H9 (cell line): Measurements from ENCODE around the gene GRIN2A. TPM values are rescaled to one million over a fixed set of nuclear protein-coding genes. Genes with fewer than 3 reads are reported as not detected.

ENCODE experiments used
- DNase-seq: peaks from one replicate; pipeline ENCODE4 v3.0.0-alpha.2; 2017
- H2AFZ ChIP-seq: one replicate; pipeline ENCODE4 v1.6.1; 2013; ENCODE audit warnings: mild to moderate bottlenecking, low read length, control low read depth, moderate library complexity
- H2AK5ac ChIP-seq: 2 replicates; pipeline ENCODE4 v1.6.1; 2013; ENCODE audit warnings: low read length, control low read depth, mixed read lengths; ENCODE audit not compliant: insufficient read length
- H2BK120ac ChIP-seq: one replicate; pipeline ENCODE4 v1.6.1; 2013; ENCODE audit warnings: low read depth, mild to moderate bottlenecking, low read length, control low read depth, inconsistent platforms; ENCODE audit not compliant: poor library complexity, severe bottlenecking
- H2BK12ac ChIP-seq: 2 replicates; pipeline ENCODE4 v1.6.1; 2013; ENCODE audit warnings: low read length, control low read depth, mixed read lengths, low read depth; ENCODE audit not compliant: insufficient read length
- H2BK15ac ChIP-seq: 2 replicates; pipeline ENCODE4 v1.6.1; 2013; ENCODE audit warnings: low read depth, low read length, control low read depth
- H2BK20ac ChIP-seq: one replicate; pipeline ENCODE4 v1.6.1; 2013; ENCODE audit warnings: low read depth, mild to moderate bottlenecking, low read length, control low read depth, inconsistent platforms; ENCODE audit not compliant: poor library complexity, severe bottlenecking
- H2BK5ac ChIP-seq: 2 replicates; pipeline ENCODE4 v1.6.1; 2013; ENCODE audit warnings: low read length, control low read depth, mixed read lengths; ENCODE audit not compliant: insufficient read length
- H3K14ac ChIP-seq: 2 replicates; pipeline ENCODE4 v1.6.1; 2013; ENCODE audit warnings: low read length, control low read depth; ENCODE audit not compliant: insufficient read depth
- H3K18ac ChIP-seq: 2 replicates; pipeline ENCODE4 v1.6.1; 2013; ENCODE audit warnings: low read depth, mild to moderate bottlenecking, mixed read lengths, low read length, control low read depth; ENCODE audit not compliant: insufficient read length
- H3K23ac ChIP-seq: 2 replicates; pipeline ENCODE4 v1.6.1; 2013; ENCODE audit warnings: low read length, control low read depth, mixed read lengths, low read depth; ENCODE audit not compliant: insufficient read length
- H3K23me2 ChIP-seq: 2 replicates; pipeline ENCODE4 v1.6.1; 2013; ENCODE audit warnings: low read depth, mild to moderate bottlenecking, mixed read lengths, low read length, control low read depth; ENCODE audit not compliant: insufficient read length, poor library complexity, severe bottlenecking
- H3K27ac ChIP-seq: 2 replicates; pipeline ENCODE4 v1.5.1; 2013; ENCODE audit warnings: low read length, control low read depth, mixed read lengths, low read depth; ENCODE audit not compliant: insufficient read length
- H3K27me3 ChIP-seq: 2 replicates; pipeline ENCODE4 v1.6.1; 2013; ENCODE audit warnings: low read length, control low read depth, inconsistent platforms; ENCODE audit not compliant: insufficient read depth
- H3K4ac ChIP-seq: 2 replicates; pipeline ENCODE4 v1.6.1; 2013; ENCODE audit warnings: low read depth, mild to moderate bottlenecking, control low read depth, inconsistent platforms, low read length, moderate library complexity
- H3K4me1 ChIP-seq: 2 replicates; pipeline ENCODE4 v1.6.1; 2013; ENCODE audit warnings: low read length, control low read depth, inconsistent platforms; ENCODE audit not compliant: insufficient read depth
- H3K4me2 ChIP-seq: 2 replicates; pipeline ENCODE4 v1.6.1; 2013; ENCODE audit warnings: low read length, control low read depth, mixed read lengths; ENCODE audit not compliant: insufficient read length, insufficient read depth
- H3K56ac ChIP-seq: 2 replicates; pipeline ENCODE4 v1.6.1; 2013; ENCODE audit warnings: low read depth, mild to moderate bottlenecking, mixed read lengths, low read length, control low read depth; ENCODE audit not compliant: insufficient read length
- H3K79me1 ChIP-seq: 2 replicates; pipeline ENCODE4 v1.6.1; 2013; ENCODE audit warnings: low read depth, mild to moderate bottlenecking, moderate library complexity, low read length, control low read depth, inconsistent platforms; ENCODE audit not compliant: insufficient read depth, poor library complexity, severe bottlenecking
- H3K79me2 ChIP-seq: 2 replicates; pipeline ENCODE4 v1.6.1; 2013; ENCODE audit warnings: low read length, control low read depth, inconsistent platforms; ENCODE audit not compliant: insufficient read depth
- H3K9ac ChIP-seq: 2 replicates; pipeline ENCODE4 v1.6.1; 2013; ENCODE audit warnings: low read length, control low read depth, mixed read lengths; ENCODE audit not compliant: insufficient read length; ENCODE audit errors: extremely low read depth
- H3K9me3 ChIP-seq: one replicate; pipeline ENCODE4 v1.6.1; 2013; ENCODE audit warnings: low read depth, low read length, inconsistent platforms; ENCODE audit not compliant: control insufficient read depth
- H3T11ph ChIP-seq: one replicate; pipeline ENCODE4 v1.6.1; 2013; ENCODE audit warnings: mild to moderate bottlenecking, low read length, control low read depth, inconsistent platforms
- H4K20me1 ChIP-seq: one replicate; pipeline ENCODE4 v1.6.1; 2013; ENCODE audit not compliant: control insufficient read depth, insufficient read length, insufficient read depth
- H4K5ac ChIP-seq: 2 replicates; pipeline ENCODE4 v1.6.1; 2013; ENCODE audit warnings: low read depth, mild to moderate bottlenecking, mixed read lengths, low read length, control low read depth; ENCODE audit not compliant: insufficient read length
- H4K8ac ChIP-seq: replicated peaks from 2 replicates; pipeline ENCODE4 v1.6.1; 2013; ENCODE audit warnings: low read length, control low read depth, mixed read lengths, low read depth; ENCODE audit not compliant: insufficient read length
- H4K91ac ChIP-seq: 2 replicates; pipeline ENCODE4 v1.6.1; 2013; ENCODE audit warnings: low read depth, mild to moderate bottlenecking, moderate library complexity, mixed read lengths, low read length, control low read depth; ENCODE audit not compliant: insufficient read length
- H3K27ac Mint-ChIP-seq, 3 experiments: 2 replicates in 2 of 3; 3 replicates in 1 of 3; pipeline ENCODE4 v1.8.0; 2020 to 2021; ENCODE audit warnings: mixed read lengths in 3 of 3, mild to moderate bottlenecking in 1 of 3, moderate library complexity in 1 of 3
- H3K27me3 Mint-ChIP-seq: 2 replicates; pipeline ENCODE4 v1.8.0; 2021; ENCODE audit warnings: low read depth, mild to moderate bottlenecking, moderate library complexity, mixed read lengths
- H3K36me3 Mint-ChIP-seq, 3 experiments: 2 replicates in 2 of 3; 3 replicates in 1 of 3; pipeline ENCODE4 v1.8.0; 2020 to 2021; ENCODE audit warnings: low read depth in 3 of 3, mixed read lengths in 3 of 3; ENCODE audit not compliant: insufficient read depth in 1 of 3
- H3K4me1 Mint-ChIP-seq, 2 experiments: 2 replicates each; pipeline ENCODE4 v1.8.0; 2020; ENCODE audit warnings: mixed read lengths in 2 of 2
- H3K4me3 Mint-ChIP-seq, 2 experiments: 2 replicates in 1 of 2; 3 replicates in 1 of 2; pipeline ENCODE4 v1.8.0; 2020 to 2021; ENCODE audit warnings: mild to moderate bottlenecking in 2 of 2, mixed read lengths in 2 of 2, moderate library complexity in 1 of 2
- H3K9me3 Mint-ChIP-seq, 2 experiments: 2 replicates in 1 of 2; 3 replicates in 1 of 2; pipeline ENCODE4 v1.8.0; 2020; ENCODE audit warnings: mild to moderate bottlenecking in 2 of 2, mixed read lengths in 2 of 2, moderate library complexity in 1 of 2
- WGBS: extraction: QIAGEN DNeasy Blood & Tissue Kit; methylation state at CpG from one replicate; pipeline ENCODE4 v1.1.7; 2013; ENCODE audit warnings: missing lambda C conversion rate, low lambda C conversion rate, mixed read lengths; ENCODE audit not compliant: insufficient read length; ENCODE audit errors: extremely low coverage; 5-methylcytosine and 5-hydroxymethylcytosine counted together
- total RNA-seq: library from RNA; stranded (reverse); gene quantifications from 2 replicates; pipeline ENCODE4 v1.2.1, GENCODE V29; 2021
- TF ChIP-seq, protein P1 (sequence below): fragments of 200-600 bp; sonication (generic); conservative IDR thresholded peaks from 3 replicates; pipeline ENCODE4 v1.8.0; 2021; ENCODE audit warnings: antibody characterized with exemption, mild to moderate bottlenecking

The GRIN2A gene
- total RNA-seq, 1 experiment from 2014 or later = 1.5 TPM

DNA sequence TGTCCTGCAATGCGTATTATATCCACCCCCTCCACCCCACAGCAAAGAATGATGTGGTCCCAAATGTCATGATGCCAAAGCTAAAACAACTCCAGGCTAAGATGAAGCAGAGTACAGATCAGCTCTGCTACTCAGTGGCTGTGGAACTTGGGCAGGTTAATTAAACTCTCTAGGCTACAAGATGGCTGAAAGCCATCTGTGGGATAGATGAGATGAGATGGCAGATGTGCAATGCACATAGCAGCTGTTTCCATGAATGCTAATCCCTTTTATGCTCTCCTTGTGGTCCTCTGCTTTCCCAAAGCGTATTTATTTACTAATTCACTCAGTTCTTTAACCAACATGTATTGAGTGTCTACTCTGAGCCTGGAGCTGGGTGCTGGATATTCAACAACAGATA lies 114.4 kb downstream of the GRIN2A start:
- H4K20me1 ChIP-seq = no peaks in the 10 kb centered on the region
- TF ChIP-seq, protein P1, sequence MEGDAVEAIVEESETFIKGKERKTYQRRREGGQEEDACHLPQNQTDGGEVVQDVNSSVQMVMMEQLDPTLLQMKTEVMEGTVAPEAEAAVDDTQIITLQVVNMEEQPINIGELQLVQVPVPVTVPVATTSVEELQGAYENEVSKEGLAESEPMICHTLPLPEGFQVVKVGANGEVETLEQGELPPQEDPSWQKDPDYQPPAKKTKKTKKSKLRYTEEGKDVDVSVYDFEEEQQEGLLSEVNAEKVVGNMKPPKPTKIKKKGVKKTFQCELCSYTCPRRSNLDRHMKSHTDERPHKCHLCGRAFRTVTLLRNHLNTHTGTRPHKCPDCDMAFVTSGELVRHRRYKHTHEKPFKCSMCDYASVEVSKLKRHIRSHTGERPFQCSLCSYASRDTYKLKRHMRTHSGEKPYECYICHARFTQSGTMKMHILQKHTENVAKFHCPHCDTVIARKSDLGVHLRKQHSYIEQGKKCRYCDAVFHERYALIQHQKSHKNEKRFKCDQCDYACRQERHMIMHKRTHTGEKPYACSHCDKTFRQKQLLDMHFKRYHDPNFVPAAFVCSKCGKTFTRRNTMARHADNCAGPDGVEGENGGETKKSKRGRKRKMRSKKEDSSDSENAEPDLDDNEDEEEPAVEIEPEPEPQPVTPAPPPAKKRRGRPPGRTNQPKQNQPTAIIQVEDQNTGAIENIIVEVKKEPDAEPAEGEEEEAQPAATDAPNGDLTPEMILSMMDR = no peak
- Mint-ChIP-seq H3K9me3 (no peaks in the 10 kb centered on the region), H3K36me3 (no peaks in the 10 kb centered on the region), H3K4me1 (peaks cover 6 to 8% of the 10 kb centered on the region in 2 experiments; a peak in 3 of 4 replicates), H3K27ac (no peak overlapping the region), H3K27me3 (peaks cover 7% of the 10 kb centered on the region), H3K4me3 (no peak overlapping the region)
- no peak overlapping the region for H2BK15ac ChIP-seq
- no peak overlapping the region for H2BK120ac ChIP-seq
- no peaks in the 10 kb centered on the region for H3K27me3 ChIP-seq
- no peaks in the 10 kb centered on the region for H3K23me2 ChIP-seq
- H3K4me2 ChIP-seq = no peak overlapping the region
- H2BK12ac ChIP-seq = no peak overlapping the region
- WGBS = no CpG with 5 or more reads among the region's 2 CpGs
- no peak overlapping the region for H3K14ac ChIP-seq
- H3K4me1 ChIP-seq = no peaks in the 10 kb centered on the region
- H3K23ac ChIP-seq = no peak overlapping the region
- H3K4ac ChIP-seq = no peak overlapping the region
- no peak overlapping the region for H3K56ac ChIP-seq
- no peak overlapping the region for H2BK5ac ChIP-seq
- H4K5ac ChIP-seq = no peak overlapping the region
- no peaks in the 10 kb centered on the region for H3K9me3 ChIP-seq
- H4K8ac ChIP-seq = no peak overlapping the region
- no peak overlapping the region for H2AK5ac ChIP-seq
- no peak for DNase-seq
- H3K9ac ChIP-seq = no peak overlapping the region
- no peaks in the 10 kb centered on the region for H3K79me2 ChIP-seq
- no peak overlapping the region for H4K91ac ChIP-seq
- H3K79me1 ChIP-seq = no peaks in the 10 kb centered on the region
- no peak overlapping the region for H3K18ac ChIP-seq
- no peak overlapping the region for H3K27ac ChIP-seq
- no peak overlapping the region for H2AFZ ChIP-seq
- H2BK20ac ChIP-seq = no peak overlapping the region
- H3T11ph ChIP-seq = no peak overlapping the region
